Measurements from ENCODE around the gene CACNG4. TPM values are rescaled to one million over a fixed set of nuclear protein-coding genes. Genes with fewer than 3 reads are reported as not detected.

Gene CACNG4
- total and polyA plus RNA-seq, 2 experiments from 2014 or later: 1.6 to 4.1 TPM

DNA sequence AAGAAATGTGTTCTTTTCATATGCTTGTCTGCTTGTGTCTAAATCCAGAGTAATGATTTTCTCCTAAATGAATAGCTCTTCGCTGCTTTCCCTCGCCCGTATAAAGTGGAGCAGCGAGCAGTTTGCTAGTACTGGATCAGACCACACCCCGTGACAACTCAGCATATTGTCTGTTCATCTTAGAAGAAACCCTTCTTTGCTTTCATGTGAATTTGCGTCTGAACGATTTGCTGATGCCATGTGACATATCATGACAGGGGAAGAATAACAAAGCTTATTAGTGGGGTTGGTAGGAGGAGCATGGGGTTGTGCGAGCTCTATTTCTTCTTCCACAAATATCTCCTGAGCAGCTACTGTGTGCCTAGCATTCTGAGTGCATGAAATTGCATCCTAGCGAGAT, 44.1 kb upstream of the CACNG4 start (continued):
- TF ChIP-seq ZNF462 (CRISPR knock-in tag; IDR thresholded peaks at IDR 0.05): no peak
- no peak for TF ChIP-seq JUNB (IDR thresholded peaks at IDR 0.05; ENCODE audit: unreplicated experiment)
- TF ChIP-seq ETS1 (IDR thresholded peaks at IDR 0.05): no peak
- TF ChIP-seq EZH2 (IDR thresholded peaks at IDR 0.05; ENCODE audit: low read depth, unreplicated experiment): no peak
- TF ChIP-seq ZNF331 (CRISPR knock-in tag; IDR thresholded peaks at IDR 0.05; ENCODE audit: low read depth): no peak
- no peak for TF ChIP-seq EZH2phosphoT487 (IDR thresholded peaks at IDR 0.05; ENCODE audit: unreplicated experiment)

GRCh38 chr17:66920950-66921349, 43.6 kb upstream of the CACNG4 start:
- H3K4me2 ChIP-seq: no peak overlapping the region
- H3K27ac ChIP-seq (ENCODE audit: low read depth): no peak overlapping the region
- Mint-ChIP-seq H3K4me3 (no peak overlapping the region), H3K9me3 (peaks cover 6% of the 10 kb centered on the region; the same call in 2 of the 3 replicates), H3K27ac (no peak overlapping the region), H3K27me3 (ENCODE audit: insufficient read depth, low read depth, poor library complexity) (peaks cover 5% of the 10 kb centered on the region), H3K36me3 (ENCODE audit: low read depth) (no peaks in the 10 kb centered on the region), H3K4me1 (no peaks in the 10 kb centered on the region; the same call in 2 of the 3 replicates)
- no peak overlapping the region for H3K4me3 ChIP-seq
- no peaks in the 10 kb centered on the region for H3K9me2 ChIP-seq (ENCODE audit: insufficient read depth)
- no peaks in the 10 kb centered on the region for H3K27me3 ChIP-seq (ENCODE audit: insufficient read depth)
- H2AFZ ChIP-seq: no peak overlapping the region
- H3F3A ChIP-seq (replicated peaks; ENCODE audit: low read depth): no peaks in the 10 kb centered on the region
- H3K79me2 ChIP-seq (replicated peaks; ENCODE audit: insufficient read depth): no peaks in the 10 kb centered on the region
- H3K4me1 ChIP-seq (ENCODE audit: insufficient read depth): no peaks in the 10 kb centered on the region
- H3K36me3 ChIP-seq (ENCODE audit: insufficient read depth): no peaks in the 10 kb centered on the region
- no peak for ATAC-seq
- H4K20me1 ChIP-seq (replicated peaks; ENCODE audit: insufficient read depth): no peaks in the 10 kb centered on the region
- DNase-seq (ENCODE audit: low spot score): no peak
- TF ChIP-seq ZNF462 (CRISPR knock-in tag; IDR thresholded peaks at IDR 0.05): no peak
- no peak for TF ChIP-seq CTCF (conservative IDR thresholded peaks at IDR 0.05; ENCODE audit: low read depth in 2 of 2)

All from GM23338 (cell line).